Ovary (tissue), 9 donors: ENCODE results near the gene STH. TPM values are rescaled to one million over a fixed set of nuclear protein-coding genes. Genes with fewer than 3 reads are reported as not detected.
A peak's percentile ranks its signal among the peaks of the same experiment; 100 is the strongest.

Experiments used
- DNase-seq, 5 donors: peaks; one replicate each; pipeline ENCODE4 v3.0.0-alpha.2; 2019 to 2020
- H3K27ac ChIP-seq, 2 donors: fragments of 200-600 bp; one replicate each; pipeline versions ENCODE4 v1.5.1 to v1.8.0; 2019 to 2022
- H3K27me3 ChIP-seq: fragments of 200-600 bp; one replicate; pipeline ENCODE4 v1.8.0; 2022
- H3K36me3 ChIP-seq: fragments of 200-600 bp; sonication (generic); one replicate; pipeline ENCODE4 v1.5.1; 2019
- H3K4me1 ChIP-seq: one replicate; pipeline ENCODE4 v1.8.1; 2013; ENCODE audit warnings: mild to moderate bottlenecking, moderate library complexity; ENCODE audit not compliant: insufficient read depth
- H3K4me3 ChIP-seq: fragments of 200-600 bp; sonication (generic); one replicate; pipeline ENCODE4 v1.5.1; 2017
- H3K9me3 ChIP-seq, 2 donors: fragments of 200-600 bp in 1 of 2; sonication (generic) in 1 of 2; one replicate each; pipeline versions ENCODE4 v1.5.1 to v1.8.1; 2013 to 2019; ENCODE audit warnings: mild to moderate bottlenecking in 1 of 2, moderate library complexity in 1 of 2
- EP300 ChIP-seq: sonication (generic); formaldehyde crosslinking; IDR thresholded peaks from one replicate; pipeline ENCODE4 v1.6.1; 2017; ENCODE audit warnings: antibody characterized with exemption
- POLR2A ChIP-seq: fragments of 450-650 bp; IDR thresholded peaks from one replicate; pipeline ENCODE4 v1.6.1; 2017; ENCODE audit warnings: antibody characterized with exemption, mild to moderate bottlenecking, moderate library complexity
- WGBS, 3 donors: extraction: QIAGEN DNeasy Blood & Tissue Kit in 1 of 3; methylation state at CpG; one replicate each; pipeline versions ENCODE4 v1.1.5 to v1.1.7; 2013 to 2017; 5-methylcytosine and 5-hydroxymethylcytosine counted together
- intact Hi-C, 4 donors: fragments of 100-400 bp; cut with DNase I; formaldehyde crosslinking; loops; one replicate each; pipeline versions ENCODE4 v1.11.0 to v1.15.1; 2022 to 2023
- polyA plus RNA-seq, 2 donors: library from polyadenylated mRNA; stranded (reverse); fragments of 200-250 nt in 1 of 2; fragments of 350-450 nt in 1 of 2; fragmentation: Illumina TruSeq in 1 of 2; extraction: RNeasy Lipid Tissue Mini Kit (QIAGEN cat#74804) in 1 of 2; gene quantifications; one replicate each; pipeline ENCODE4 v1.2.3, GENCODE V29; 2013 to 2014
- total RNA-seq, 7 donors: library from RNA; depleted of rRNA in 2 of 7; stranded (reverse); fragments of >200 nt in 2 of 7; fragmentation: NEBNext Ultra II Directional in 3 of 7; extraction: Animal tissue kit (Norgen Biotek cat#: 25700) in 3 of 7; gene quantifications; one replicate each; pipeline versions ENCODE4 v1.1.0 to v1.2.4, GENCODE V29; 2016 to 2023
- TF ChIP-seq, protein P1 (sequence below), 3 donors: fragments of 450-650 bp in 2 of 3; fragments of 200-600 bp in 1 of 3; IDR thresholded peaks; one replicate each; pipeline versions ENCODE4 v1.5.1 to v1.8.0; 2016 to 2022; ENCODE audit warnings: antibody characterized with exemption in 3 of 3, mild to moderate bottlenecking in 1 of 3
- donor health status: DM: no; HTN: no; CAD: no; lungs with moderate emphysema.
- donor health status: DM: no; HTN: no; CAD: no.
- donor health status: Bipolar disorder and iron deficiency.
- donor health status: DM: yes; HTN: yes; CAD: no.
- donor health status: DM: no; HTN: no; CAD: no.
- donor health status: DM: yes; HTN: yes; CAD: no.

STH gene
- total and polyA plus RNA-seq, 9 donors, result not detected

DNA sequence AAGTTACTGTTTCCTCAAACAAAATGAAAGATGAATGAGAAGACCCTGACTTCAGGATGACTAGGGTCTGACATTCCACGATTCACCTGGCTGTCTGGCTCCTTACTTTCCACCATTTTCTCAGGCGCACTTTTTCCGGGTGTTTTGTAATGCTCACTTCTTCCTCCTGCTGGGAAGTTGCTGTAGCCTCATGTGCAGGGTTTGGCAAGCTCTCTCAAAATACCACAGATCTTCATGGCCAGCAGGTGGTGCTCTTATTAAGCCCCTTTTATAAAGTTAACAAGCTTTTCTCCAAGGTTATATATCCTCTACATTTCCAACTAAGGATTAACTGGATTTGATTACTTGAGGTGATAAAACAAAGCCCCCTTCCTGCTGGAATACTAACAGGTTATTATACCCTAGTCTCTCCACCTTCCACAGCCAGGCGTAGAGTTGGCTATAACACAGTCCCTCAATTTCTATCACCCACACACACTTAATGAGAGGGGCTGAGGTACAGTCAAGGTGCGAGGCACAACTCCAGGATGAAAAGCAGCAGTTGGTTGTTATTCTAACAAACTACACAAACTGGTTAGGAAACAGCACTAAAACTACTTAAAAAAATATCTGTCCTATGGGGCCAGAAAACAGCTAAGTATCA is 45.4 kb downstream of the STH start:
- Histone ChIP-seq H3K4me3 (no peak overlapping the region), H3K9me3 (no peaks in the 10 kb centered on the region), H3K27ac (peak overlapping the region in 1 of 2 donors; percentile 29), H3K36me3 (no peaks in the 10 kb centered on the region), H3K4me1 (peaks cover 4% of the 10 kb centered on the region), H3K27me3 (no peaks in the 10 kb centered on the region)
- no peak for TF ChIP-seq POLR2A
- TF ChIP-seq EP300, result no peak
- TF ChIP-seq, protein P1, sequence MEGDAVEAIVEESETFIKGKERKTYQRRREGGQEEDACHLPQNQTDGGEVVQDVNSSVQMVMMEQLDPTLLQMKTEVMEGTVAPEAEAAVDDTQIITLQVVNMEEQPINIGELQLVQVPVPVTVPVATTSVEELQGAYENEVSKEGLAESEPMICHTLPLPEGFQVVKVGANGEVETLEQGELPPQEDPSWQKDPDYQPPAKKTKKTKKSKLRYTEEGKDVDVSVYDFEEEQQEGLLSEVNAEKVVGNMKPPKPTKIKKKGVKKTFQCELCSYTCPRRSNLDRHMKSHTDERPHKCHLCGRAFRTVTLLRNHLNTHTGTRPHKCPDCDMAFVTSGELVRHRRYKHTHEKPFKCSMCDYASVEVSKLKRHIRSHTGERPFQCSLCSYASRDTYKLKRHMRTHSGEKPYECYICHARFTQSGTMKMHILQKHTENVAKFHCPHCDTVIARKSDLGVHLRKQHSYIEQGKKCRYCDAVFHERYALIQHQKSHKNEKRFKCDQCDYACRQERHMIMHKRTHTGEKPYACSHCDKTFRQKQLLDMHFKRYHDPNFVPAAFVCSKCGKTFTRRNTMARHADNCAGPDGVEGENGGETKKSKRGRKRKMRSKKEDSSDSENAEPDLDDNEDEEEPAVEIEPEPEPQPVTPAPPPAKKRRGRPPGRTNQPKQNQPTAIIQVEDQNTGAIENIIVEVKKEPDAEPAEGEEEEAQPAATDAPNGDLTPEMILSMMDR (IDR thresholded peaks at IDR 0.05), result peak; percentile 64 to 94 (median 94)
- intact Hi-C loops, result loop anchor here in 3 of 4 donors (2.0 to 10.0 kb wide), 2 partner anchors 148 to 150 kb away; partner anchors contain the start of gene KANSL1 (in 3 of the 3)
- WGBS, 3 donors, result 38 to 40% (median 39%) methylated on average over 5 of the region's 5 CpGs
- DNase-seq, result peak; percentile 64 to 88 (median 74)

- no peak for TF ChIP-seq POLR2A
- TF ChIP-seq, protein P1 (IDR thresholded peaks at IDR 0.05), result no peak
- no peak for TF ChIP-seq EP300
- Histone ChIP-seq H3K36me3 (no peaks in the 10 kb centered on the region), H3K27me3 (no peaks in the 10 kb centered on the region), H3K27ac (peak overlapping the region in 1 of 2 donors; percentile 1), H3K9me3 (no peaks in the 10 kb centered on the region), H3K4me3 (no peak overlapping the region), H3K4me1 (peaks cover 4% of the 10 kb centered on the region)
- intact Hi-C loops, result loop anchor here (2.0 to 10.0 kb wide), 3 partner anchors 147 to 150 kb away; partner anchors contain the start of gene KANSL1 (in 4 of the 4)
- 59 to 67% (median 60%) methylated on average over 2 of the region's 2 CpGs for WGBS, 3 donors
- no peak for DNase-seq
Observed at GRCh38 chr17:46044989-46045388, 45.9 kb downstream of the STH start.

DNA sequence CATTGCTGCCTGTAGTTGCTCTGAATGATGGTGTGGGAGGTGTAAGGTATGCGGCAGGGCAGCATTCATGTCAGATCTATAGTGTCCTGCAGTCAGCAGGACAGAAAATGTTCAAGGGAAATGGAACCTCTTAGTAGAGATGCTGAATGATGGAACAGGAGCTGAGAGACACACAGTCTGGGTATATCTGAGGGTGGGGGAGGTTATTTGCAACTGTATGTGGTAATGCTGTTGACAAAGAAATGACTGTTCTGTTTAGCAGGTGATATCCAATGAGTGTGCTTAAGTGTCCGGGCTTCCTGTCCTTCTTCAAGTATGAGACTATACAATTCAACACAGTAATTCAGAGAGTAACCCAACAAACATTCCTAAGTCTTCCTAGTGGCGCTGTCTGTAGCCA is 46.6 kb downstream of the STH start:
- peaks cover 4% of the 10 kb centered on the region for H3K4me1 ChIP-seq
- no peaks in the 10 kb centered on the region for H3K36me3 ChIP-seq
- no peak for TF ChIP-seq POLR2A
- TF ChIP-seq, protein P1 (IDR thresholded peaks at IDR 0.05), result no peak
- TF ChIP-seq EP300, result no peak
- no peak overlapping the region for H3K4me3 ChIP-seq
- no peaks in the 10 kb centered on the region for H3K27me3 ChIP-seq
- intact Hi-C loops, result loop anchor here (2.0 to 10.0 kb wide), 3 partner anchors 147 to 149 kb away; partner anchors contain the start of gene KANSL1 (in 4 of the 4)
- no peak for DNase-seq
- 85 to 88% (median 87%) methylated on average over 3 of the region's 3 CpGs for WGBS, 3 donors
- H3K9me3 ChIP-seq, result no peaks in the 10 kb centered on the region
- H3K27ac ChIP-seq, result no peak overlapping the region

GRCh38 chr17:46046957-46047356 is 47.9 kb downstream of the STH start:
- Histone ChIP-seq H3K4me1 (peaks cover 4% of the 10 kb centered on the region), H3K36me3 (no peaks in the 10 kb centered on the region), H3K27me3 (no peaks in the 10 kb centered on the region), H3K27ac (peak overlapping the region in 1 of 2 donors; percentile 7), H3K9me3 (no peaks in the 10 kb centered on the region), H3K4me3 (no peak overlapping the region)
- DNase-seq, result no peak
- intact Hi-C loops, result loop anchor here in 3 of 4 donors (5.0 to 10.0 kb wide), 2 partner anchors 145 to 148 kb away; partner anchors contain the start of gene KANSL1 (in 3 of the 3)
- WGBS, 3 donors, result 3 to 13% (median 6%) methylated on average over 1 of the region's 1 CpG
- TF ChIP-seq EP300 (no peak), POLR2A (no peak)
- TF ChIP-seq, protein P1 (IDR thresholded peaks at IDR 0.05), result no peak
